ENCODE results near the gene AMDHD1.

AMDHD1 gene, protein sequence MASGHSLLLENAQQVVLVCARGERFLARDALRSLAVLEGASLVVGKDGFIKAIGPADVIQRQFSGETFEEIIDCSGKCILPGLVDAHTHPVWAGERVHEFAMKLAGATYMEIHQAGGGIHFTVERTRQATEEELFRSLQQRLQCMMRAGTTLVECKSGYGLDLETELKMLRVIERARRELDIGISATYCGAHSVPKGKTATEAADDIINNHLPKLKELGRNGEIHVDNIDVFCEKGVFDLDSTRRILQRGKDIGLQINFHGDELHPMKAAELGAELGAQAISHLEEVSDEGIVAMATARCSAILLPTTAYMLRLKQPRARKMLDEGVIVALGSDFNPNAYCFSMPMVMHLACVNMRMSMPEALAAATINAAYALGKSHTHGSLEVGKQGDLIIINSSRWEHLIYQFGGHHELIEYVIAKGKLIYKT

DNA sequence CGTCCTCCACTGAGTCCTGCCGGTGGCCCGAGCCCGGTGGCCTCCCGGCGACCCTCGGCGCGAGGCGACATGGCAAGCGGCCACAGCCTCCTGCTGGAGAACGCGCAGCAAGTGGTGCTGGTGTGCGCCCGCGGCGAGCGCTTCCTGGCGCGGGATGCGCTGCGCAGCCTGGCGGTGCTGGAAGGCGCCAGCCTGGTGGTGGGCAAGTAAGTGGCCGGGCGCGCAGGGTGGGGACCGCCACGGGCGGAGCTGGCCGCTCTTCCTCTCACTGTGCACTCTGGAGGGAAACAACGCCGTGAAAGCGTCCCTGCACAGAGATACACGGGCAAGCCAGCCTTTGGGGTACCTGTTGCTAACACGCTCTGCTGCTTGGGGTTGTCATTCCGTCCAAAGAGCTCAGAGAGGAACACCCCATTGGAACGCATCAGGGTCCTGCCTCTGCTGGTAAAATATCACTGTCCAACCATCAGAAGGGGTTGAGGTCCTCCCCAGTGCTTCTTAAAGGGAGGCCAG is at the start of gene AMDHD1:
Gene AMDHD1 (plus strand): TSS at position 2 of the 513 bp plus-strand sequence. CDS start 68 bp downstream, at position 70.
- DNase-seq (ENCODE audit: extremely low read depth, low read depth), result no peak
- TF ChIP-seq, protein P1, sequence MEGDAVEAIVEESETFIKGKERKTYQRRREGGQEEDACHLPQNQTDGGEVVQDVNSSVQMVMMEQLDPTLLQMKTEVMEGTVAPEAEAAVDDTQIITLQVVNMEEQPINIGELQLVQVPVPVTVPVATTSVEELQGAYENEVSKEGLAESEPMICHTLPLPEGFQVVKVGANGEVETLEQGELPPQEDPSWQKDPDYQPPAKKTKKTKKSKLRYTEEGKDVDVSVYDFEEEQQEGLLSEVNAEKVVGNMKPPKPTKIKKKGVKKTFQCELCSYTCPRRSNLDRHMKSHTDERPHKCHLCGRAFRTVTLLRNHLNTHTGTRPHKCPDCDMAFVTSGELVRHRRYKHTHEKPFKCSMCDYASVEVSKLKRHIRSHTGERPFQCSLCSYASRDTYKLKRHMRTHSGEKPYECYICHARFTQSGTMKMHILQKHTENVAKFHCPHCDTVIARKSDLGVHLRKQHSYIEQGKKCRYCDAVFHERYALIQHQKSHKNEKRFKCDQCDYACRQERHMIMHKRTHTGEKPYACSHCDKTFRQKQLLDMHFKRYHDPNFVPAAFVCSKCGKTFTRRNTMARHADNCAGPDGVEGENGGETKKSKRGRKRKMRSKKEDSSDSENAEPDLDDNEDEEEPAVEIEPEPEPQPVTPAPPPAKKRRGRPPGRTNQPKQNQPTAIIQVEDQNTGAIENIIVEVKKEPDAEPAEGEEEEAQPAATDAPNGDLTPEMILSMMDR (IDR thresholded peaks at IDR 0.05; ENCODE audit: low read depth, low read length), result peak; percentile 14

DNA sequence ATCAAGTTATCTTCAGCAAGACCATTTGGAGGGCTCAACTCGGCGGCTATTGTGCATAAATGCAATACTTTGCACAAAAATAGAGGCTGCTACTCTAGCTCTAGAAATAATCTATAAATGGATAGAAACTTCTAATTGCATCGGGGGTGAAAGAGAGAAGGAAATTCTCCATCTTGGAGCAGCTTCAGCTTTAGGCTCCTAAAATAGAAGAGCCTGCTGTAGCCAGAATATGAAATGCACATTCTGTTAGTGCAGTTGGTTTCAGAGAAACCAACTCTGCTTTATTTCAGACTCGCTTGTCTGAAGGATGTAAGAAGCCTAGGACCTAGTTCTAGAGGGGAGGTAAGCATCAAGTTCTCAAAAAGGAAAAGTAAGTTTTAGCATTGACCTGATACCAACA is 46.3 kb upstream of the AMDHD1 start:
- TF ChIP-seq, protein P1 (IDR thresholded peaks at IDR 0.05; ENCODE audit: low read depth, low read length), result no peak
- DNase-seq (ENCODE audit: extremely low read depth, low read depth), result no peak

DNA sequence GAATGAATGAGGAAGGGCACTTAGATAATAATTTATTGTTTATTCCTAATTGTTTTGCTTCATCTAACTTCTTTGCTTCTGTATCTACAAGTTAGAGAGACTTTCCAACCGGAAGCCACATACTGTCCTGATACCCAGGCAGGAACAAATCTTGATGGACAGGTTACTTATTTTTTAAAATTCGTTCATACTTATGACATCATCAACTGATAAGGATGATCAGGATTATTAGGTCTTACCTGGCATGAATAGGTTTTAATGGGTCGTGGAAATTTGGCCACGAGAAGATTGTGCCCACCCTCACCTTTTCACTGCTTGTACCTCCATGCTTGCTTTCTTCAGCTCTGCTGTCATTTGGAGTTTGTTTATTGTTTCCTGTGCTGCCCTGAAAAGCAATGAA is 45.0 kb upstream of the AMDHD1 start:
- no peak for DNase-seq (ENCODE audit: extremely low read depth, low read depth)
- TF ChIP-seq, protein P1 (IDR thresholded peaks at IDR 0.05; ENCODE audit: low read depth, low read length), result no peak

DNA sequence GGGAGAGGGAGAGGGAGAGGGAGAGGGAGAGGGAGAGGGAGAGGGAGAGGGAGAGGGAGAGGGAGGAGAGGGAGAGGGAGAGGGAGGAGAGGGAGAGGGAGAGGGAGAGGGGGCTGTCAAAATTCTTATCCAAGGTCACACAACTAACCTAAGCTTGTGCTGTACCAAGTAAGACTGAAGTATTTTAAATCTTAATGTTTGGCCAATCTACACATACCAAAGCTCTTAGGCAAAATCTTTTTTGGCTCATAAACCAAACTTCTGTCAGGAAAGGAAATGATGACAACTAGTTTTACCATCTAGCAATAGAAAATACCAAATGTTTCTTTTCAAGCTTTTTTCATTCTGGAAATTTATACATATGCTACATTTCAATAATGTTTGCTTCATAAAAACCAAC is 34.6 kb upstream of the AMDHD1 start:
- no peak for DNase-seq (ENCODE audit: extremely low read depth, low read depth)
- TF ChIP-seq, protein P1 (IDR thresholded peaks at IDR 0.05; ENCODE audit: low read depth, low read length), result no peak

DNA sequence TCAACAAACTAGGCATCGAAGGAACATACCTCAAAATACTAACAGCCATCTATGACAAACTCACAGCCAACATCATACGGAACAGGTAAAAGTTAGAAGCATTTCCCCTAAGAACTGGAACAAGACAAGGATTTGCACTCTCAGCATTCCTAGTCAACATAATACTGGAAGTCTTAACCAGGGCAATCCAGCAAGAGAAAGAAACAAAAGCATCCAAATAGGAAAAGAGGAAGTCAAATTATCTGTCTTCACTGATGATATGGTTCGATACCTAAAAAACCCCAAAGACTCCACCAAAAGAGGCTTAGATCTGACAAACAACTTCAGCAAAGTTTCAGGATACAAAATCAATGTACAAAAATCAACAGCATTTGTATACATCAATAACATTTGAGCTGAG is 33.3 kb upstream of the AMDHD1 start:
- no peak for DNase-seq (ENCODE audit: extremely low read depth, low read depth)
- TF ChIP-seq, protein P1 (IDR thresholded peaks at IDR 0.05; ENCODE audit: low read depth, low read length), result no peak

DNA sequence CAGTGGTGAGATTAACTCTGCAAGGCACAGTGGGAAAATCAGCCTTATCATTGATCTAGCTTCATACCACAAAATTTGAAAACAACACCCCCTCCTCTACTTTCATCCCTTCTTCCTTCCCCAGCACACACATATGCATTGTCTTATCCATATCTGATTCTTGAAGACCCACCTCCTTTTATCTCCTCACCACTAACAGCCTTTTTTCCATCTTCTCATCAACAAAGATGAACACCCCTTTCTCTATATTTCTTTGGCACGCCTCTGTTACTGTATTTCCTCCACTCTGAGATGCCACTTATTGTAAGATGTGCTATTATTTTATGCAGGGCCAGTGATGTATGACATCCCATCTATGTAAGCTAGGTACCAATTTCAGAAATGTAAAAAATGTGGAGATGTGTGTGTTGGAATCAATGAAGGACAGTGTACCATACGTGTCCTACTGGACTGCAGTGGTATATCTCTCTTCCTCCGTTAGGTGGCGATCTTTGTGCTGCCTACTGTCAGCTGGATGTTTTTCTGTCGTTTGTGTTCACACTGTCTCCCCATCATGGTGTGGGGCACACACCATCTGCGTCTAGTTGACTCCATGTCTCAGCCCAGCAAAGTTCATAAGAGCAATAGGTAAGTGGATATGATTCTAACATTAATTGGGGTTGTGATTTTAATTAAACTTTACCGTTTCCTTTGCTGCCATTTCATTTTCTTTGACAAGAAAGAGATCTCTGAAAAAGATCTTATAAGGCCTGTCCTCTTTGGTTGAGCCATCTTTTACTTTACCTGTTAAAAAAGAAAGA is 24.7 kb upstream of the AMDHD1 start:
- peak; percentile 22 for DNase-seq (ENCODE audit: extremely low read depth, low read depth)
- TF ChIP-seq, protein P1 (IDR thresholded peaks at IDR 0.05; ENCODE audit: low read depth, low read length), result peak; percentile 90

DNA sequence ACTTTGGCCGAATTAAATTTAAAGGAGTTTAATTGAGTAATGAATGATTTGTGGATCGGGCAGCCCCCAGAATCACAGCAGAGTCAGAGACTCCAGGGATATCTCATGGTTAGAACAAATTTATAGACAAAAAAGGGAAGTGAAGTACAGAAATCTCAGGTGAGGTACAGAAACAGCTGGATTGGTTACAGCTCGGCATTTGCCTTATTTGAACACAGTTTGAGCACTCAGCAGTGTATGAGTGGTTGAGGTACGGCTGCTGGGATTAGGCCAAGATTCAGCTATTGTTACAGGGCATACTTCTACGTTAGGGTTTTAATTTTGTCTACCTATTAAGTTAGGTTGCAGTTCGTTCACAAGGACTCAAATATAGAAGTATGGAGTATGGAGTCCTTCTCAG is 24.0 kb upstream of the AMDHD1 start:
- TF ChIP-seq, protein P1 (IDR thresholded peaks at IDR 0.05; ENCODE audit: low read depth, low read length), result no peak
- DNase-seq (ENCODE audit: extremely low read depth, low read depth), result no peak
